Endodermal cell (in vitro differentiated cells): Measurements from ENCODE around the gene MSH6. TPM values are rescaled to one million over a fixed set of nuclear protein-coding genes. Genes with fewer than 3 reads are reported as not detected.
"Not testable (repeated sequence)": the region's sequence is repeated elsewhere in the genome, so short reads cannot be mapped to it uniquely, and the experiment has no call there.

ENCODE experiments used
- DNase-seq: peaks from one replicate; pipeline ENCODE4 v3.0.0-alpha.2; 2017
- H3K27ac ChIP-seq: 2 replicates; pipeline ENCODE4 v1.5.1; 2013; ENCODE audit warnings: mild to moderate bottlenecking, low read depth, low read length, moderate library complexity
- H3K27me3 ChIP-seq: 2 replicates; pipeline ENCODE4 v1.6.1; 2013; ENCODE audit warnings: mild to moderate bottlenecking, low read length, moderate library complexity; ENCODE audit not compliant: insufficient read depth, control insufficient read depth, poor library complexity, severe bottlenecking
- H3K36me3 ChIP-seq: 2 replicates; pipeline ENCODE4 v1.7.0; 2013; ENCODE audit warnings: mild to moderate bottlenecking, low read length, moderate library complexity; ENCODE audit not compliant: control insufficient read depth, insufficient read depth
- H3K4me1 ChIP-seq: one replicate; pipeline ENCODE4 v1.7.0; 2013; ENCODE audit warnings: low read length; ENCODE audit not compliant: control insufficient read depth, insufficient read depth
- H3K4me3 ChIP-seq: 2 replicates; pipeline ENCODE4 v1.5.1; 2013; ENCODE audit warnings: mild to moderate bottlenecking, low read length, moderate library complexity
- H3K9ac ChIP-seq: 2 replicates; pipeline ENCODE4 v1.6.1; 2013; ENCODE audit warnings: mild to moderate bottlenecking, low read length, moderate library complexity; ENCODE audit not compliant: poor library complexity, severe bottlenecking; ENCODE audit errors: extremely low read depth
- H3K9me3 ChIP-seq: 2 replicates; pipeline ENCODE4 v1.6.1; 2013; ENCODE audit warnings: mild to moderate bottlenecking, low read length, moderate library complexity; ENCODE audit not compliant: control insufficient read depth
- H3K27ac Mint-ChIP-seq: 2 replicates; pipeline ENCODE4 v1.8.0; 2020; ENCODE audit warnings: mixed read lengths
- H3K27me3 Mint-ChIP-seq: 2 replicates; pipeline ENCODE4 v1.8.0; 2021; ENCODE audit warnings: mild to moderate bottlenecking, mixed read lengths; ENCODE audit not compliant: insufficient read depth
- H3K36me3 Mint-ChIP-seq: 2 replicates; pipeline ENCODE4 v1.8.0; 2020; ENCODE audit warnings: low read depth, mixed read lengths
- H3K4me1 Mint-ChIP-seq: 2 replicates; pipeline ENCODE4 v1.8.0; 2020; ENCODE audit warnings: mixed read lengths
- H3K4me3 Mint-ChIP-seq: 2 replicates; pipeline ENCODE4 v1.8.0; 2020; ENCODE audit warnings: mild to moderate bottlenecking, moderate library complexity, mixed read lengths
- H3K9me3 Mint-ChIP-seq: 2 replicates; pipeline ENCODE4 v1.8.0; 2020; ENCODE audit warnings: mild to moderate bottlenecking, mixed read lengths
- WGBS, 2 experiments: methylation state at CpG; one replicate each; pipeline versions ENCODE4 v1.1.5 to v1.1.7; 2013; ENCODE audit warnings: missing lambda C conversion rate in 2 of 2, mixed read lengths in 1 of 2; ENCODE audit not compliant: insufficient coverage in 1 of 2, insufficient read length in 1 of 2; 5-methylcytosine and 5-hydroxymethylcytosine counted together
- total RNA-seq, 2 donors: library from RNA; stranded (reverse); fragmentation: NEBNext Ultra II Directional in 1 of 2; extraction: Animal tissue kit (Norgen Biotek cat#: 25700) in 1 of 2; gene quantifications; 2 replicates in 1 of 2; 3 replicates in 1 of 2; pipeline ENCODE4 v1.2.1, GENCODE V29; 2021
- TF ChIP-seq, protein P1 (sequence below): fragments of 200-600 bp; sonication (generic); conservative IDR thresholded peaks from 2 replicates; pipeline ENCODE4 v1.5.0; 2021; ENCODE audit warnings: antibody characterized with exemption, mild to moderate bottlenecking

MSH6 gene
- total RNA-seq, 2 donors from 2014 or later, result 363 to 368 TPM

DNA sequence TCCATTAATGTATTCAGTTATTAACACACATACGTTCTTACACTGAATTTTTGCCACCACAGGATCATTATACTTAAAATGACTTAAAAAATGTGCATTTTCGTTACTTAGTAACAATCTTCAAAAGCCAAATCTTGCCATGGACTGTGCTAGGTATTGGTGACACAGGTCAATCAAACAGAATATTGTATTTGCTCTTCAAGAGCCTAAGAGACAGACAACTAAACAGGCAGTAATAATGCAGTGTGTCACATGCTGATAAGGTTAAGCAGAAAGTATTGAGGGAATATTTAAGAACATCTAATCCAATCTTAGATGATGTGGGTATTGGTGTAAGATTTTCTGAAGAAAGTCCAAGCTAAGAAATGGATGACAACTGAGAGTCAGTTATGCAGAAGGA, 66.4 kb downstream of the MSH6 start:
- H3K36me3 Mint-ChIP-seq, result peaks cover 6% of the 10 kb centered on the region
- WGBS, 2 experiments, result 76 to 93% methylated on average over 2 of the region's 2 CpGs

DNA sequence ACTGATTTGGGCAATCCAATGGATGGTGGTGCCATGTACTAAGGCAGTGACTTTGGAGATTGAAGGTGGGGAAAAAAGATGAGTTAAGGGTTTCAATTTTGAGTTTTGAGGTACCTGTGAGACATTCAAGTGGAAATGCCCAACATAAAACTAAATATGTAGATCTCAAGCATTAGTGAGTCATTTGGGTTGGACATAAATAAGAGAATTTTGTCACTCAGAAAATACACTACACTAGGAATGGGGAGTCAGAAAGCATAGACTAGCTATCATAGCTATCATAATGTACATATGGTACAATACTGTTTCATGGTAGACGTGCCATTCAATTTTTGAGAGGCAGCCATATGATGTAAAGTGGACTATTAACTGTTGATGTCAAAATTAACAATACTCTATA, 67.3 kb downstream of the MSH6 start:
- no peaks in the 10 kb centered on the region for H3K9me3 ChIP-seq
- no peaks in the 10 kb centered on the region for H3K9me3 Mint-ChIP-seq
- peaks cover 22% of the 10 kb centered on the region for H3K4me1 Mint-ChIP-seq
- TF ChIP-seq, protein P1, sequence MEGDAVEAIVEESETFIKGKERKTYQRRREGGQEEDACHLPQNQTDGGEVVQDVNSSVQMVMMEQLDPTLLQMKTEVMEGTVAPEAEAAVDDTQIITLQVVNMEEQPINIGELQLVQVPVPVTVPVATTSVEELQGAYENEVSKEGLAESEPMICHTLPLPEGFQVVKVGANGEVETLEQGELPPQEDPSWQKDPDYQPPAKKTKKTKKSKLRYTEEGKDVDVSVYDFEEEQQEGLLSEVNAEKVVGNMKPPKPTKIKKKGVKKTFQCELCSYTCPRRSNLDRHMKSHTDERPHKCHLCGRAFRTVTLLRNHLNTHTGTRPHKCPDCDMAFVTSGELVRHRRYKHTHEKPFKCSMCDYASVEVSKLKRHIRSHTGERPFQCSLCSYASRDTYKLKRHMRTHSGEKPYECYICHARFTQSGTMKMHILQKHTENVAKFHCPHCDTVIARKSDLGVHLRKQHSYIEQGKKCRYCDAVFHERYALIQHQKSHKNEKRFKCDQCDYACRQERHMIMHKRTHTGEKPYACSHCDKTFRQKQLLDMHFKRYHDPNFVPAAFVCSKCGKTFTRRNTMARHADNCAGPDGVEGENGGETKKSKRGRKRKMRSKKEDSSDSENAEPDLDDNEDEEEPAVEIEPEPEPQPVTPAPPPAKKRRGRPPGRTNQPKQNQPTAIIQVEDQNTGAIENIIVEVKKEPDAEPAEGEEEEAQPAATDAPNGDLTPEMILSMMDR, result no peak
- H3K9ac ChIP-seq, result no peak overlapping the region
- no peak overlapping the region for H3K27ac Mint-ChIP-seq
- no peak overlapping the region for H3K4me3 ChIP-seq
- DNase-seq, result no peak
- H3K36me3 ChIP-seq, result peaks cover 14% of the 10 kb centered on the region
- H3K27ac ChIP-seq, result no peak overlapping the region
- peaks cover 6% of the 10 kb centered on the region for H3K36me3 Mint-ChIP-seq
- no peak overlapping the region for H3K4me3 Mint-ChIP-seq
- no peaks in the 10 kb centered on the region for H3K27me3 Mint-ChIP-seq
- no peaks in the 10 kb centered on the region for H3K27me3 ChIP-seq
- WGBS, 2 experiments, result 100% methylated on average over 1 of the region's 1 CpG; no CpG with 5 or more reads in 1 of the 2 experiments
- H3K4me1 ChIP-seq, result peaks cover 4% of the 10 kb centered on the region

More for the DNA sequence above, 66.4 kb downstream of the MSH6 start:
- Mint-ChIP-seq H3K27ac (no peak overlapping the region), H3K4me3 (no peak overlapping the region), H3K27me3 (no peaks in the 10 kb centered on the region), H3K4me1 (peaks cover 17% of the 10 kb centered on the region), H3K9me3 (no peaks in the 10 kb centered on the region)
- TF ChIP-seq, protein P1, result no peak
- no peak for DNase-seq
- no peak overlapping the region for H3K9ac ChIP-seq
- peaks cover 14% of the 10 kb centered on the region for H3K36me3 ChIP-seq
- no peaks in the 10 kb centered on the region for H3K27me3 ChIP-seq
- no peaks in the 10 kb centered on the region for H3K4me1 ChIP-seq
- H3K9me3 ChIP-seq, result no peaks in the 10 kb centered on the region
- no peak overlapping the region for H3K27ac ChIP-seq
- no peak overlapping the region for H3K4me3 ChIP-seq

DNA sequence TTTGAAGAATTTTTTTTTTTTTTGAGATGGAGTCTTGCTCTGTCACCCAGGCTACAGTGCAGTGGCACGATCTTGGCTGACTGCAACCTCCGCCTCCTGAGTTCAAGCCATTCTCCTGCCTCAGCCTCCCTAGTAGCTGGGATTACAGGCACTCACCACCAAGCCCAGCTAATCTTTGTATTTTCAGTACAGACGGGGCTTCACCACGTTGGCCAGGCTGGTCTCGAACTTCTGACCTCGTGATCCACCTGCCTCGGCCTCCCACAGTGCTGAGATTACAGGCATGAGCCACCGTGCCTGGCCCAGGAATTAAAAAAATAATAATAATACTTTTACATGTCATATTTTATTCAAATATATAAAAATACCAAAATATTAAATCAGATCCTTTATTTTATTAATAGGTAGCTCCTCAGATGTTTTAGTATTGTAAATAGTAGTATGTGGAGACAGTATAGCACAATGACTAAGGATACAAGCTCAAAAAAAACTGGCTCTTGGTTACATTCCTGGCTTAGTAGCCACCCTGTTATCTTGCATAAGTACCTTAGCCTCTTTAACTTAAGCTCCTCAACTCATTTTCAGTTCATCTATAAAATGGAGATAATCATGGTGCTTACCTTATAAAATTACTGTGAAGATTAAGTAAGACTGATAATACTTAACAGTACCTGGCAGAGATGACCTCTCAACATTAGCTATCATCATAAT, 70.3 kb downstream of the MSH6 start:
- H3K36me3 ChIP-seq, H3K36me3 Mint-ChIP-seq, H3K9me3 Mint-ChIP-seq, DNase-seq, H3K9ac ChIP-seq, H3K4me3 ChIP-seq, H3K27me3 ChIP-seq, H3K9me3 ChIP-seq, H3K27ac ChIP-seq, H3K27me3 Mint-ChIP-seq, H3K27ac Mint-ChIP-seq, H3K4me3 Mint-ChIP-seq, H3K4me1 ChIP-seq: not testable (repeated sequence)
- 81 to 89% methylated on average over 5 to 7 of the region's 8 CpGs for WGBS, 2 experiments
- peaks cover 15% of the 10 kb centered on the region for H3K4me1 Mint-ChIP-seq

Other genes with a start within 250 kb of the MSH6 start
- gene KCNK12, start 212.2 kb upstream of the MSH6 start, total RNA-seq, result 10 to 100 TPM; 52.3 to 79.0 TPM
- 10 to 100 TPM; 71.9 to 84.5 TPM for gene FBXO11, start 123.4 kb downstream of the MSH6 start, total RNA-seq